SH-SY5Y (cell line): ENCODE data around the gene GNA15.

Experiments
- GATA2 ChIP-seq: IDR thresholded peaks from 2 replicates; pipeline ENCODE4 v1.6.1; 2011; ENCODE audit warnings: mild to moderate bottlenecking, low read depth, low read length
- GATA3 ChIP-seq: IDR thresholded peaks from 2 replicates; pipeline ENCODE4 v1.6.1; 2011; ENCODE audit warnings: low read depth, mild to moderate bottlenecking, low read length, moderate library complexity

DNA sequence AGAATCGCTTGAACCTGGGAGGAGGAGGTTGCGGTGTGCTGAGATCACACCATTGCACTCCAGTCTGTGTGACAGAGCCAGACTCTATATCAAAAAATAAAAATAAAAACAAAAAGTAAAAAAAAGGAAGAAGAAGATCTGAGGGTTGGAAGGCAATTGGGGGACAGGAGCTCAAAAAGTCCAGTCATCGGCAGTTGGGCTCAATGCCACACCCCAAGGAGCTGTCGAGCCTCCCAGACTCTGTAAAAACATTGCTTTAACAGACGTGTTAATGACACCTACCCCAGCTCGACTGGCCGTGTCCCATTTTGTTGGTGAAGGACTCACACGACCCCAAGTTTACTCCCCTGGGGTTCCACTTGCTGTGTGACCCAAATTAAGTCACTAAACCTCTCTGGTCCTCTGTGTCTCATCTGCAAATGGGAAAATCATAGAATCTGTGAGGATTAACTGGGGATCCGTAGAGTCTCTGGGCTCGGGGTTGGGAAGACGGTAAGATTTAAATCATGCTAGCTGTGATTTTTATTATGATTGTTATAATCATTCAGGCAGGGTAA, 7.0 kb downstream of the GNA15 start:
- TF ChIP-seq GATA2 (no peak), GATA3 (no peak)
